RWPE2 (cell line): Measurements from ENCODE around the gene CHRND.

Source experiments
- ATAC-seq: fragments of 200-7000 bp; cut with Tn5 transposase; 3 replicates; pipeline ENCODE4 v1.9.1; 2021; ENCODE audit warnings: low read depth
- DNase-seq: peaks from one replicate; pipeline ENCODE4 v3.0.0-alpha.2; 2020; ENCODE audit warnings: low spot score
- H3K27ac ChIP-seq: fragments of 450-650 bp; 2 replicates; pipeline ENCODE4 v1.5.1; 2017; ENCODE audit warnings: mild to moderate bottlenecking; ENCODE audit not compliant: poor library complexity, severe bottlenecking
- H3K27me3 ChIP-seq: fragments of 250-450 bp; sonication (Bioruptor Pico); 2 replicates; pipeline ENCODE4 v1.5.1; 2021; ENCODE audit warnings: mild to moderate bottlenecking, moderate library complexity; ENCODE audit not compliant: insufficient read depth, poor library complexity, severe bottlenecking
- H3K36me3 ChIP-seq: fragments of 250-450 bp; sonication (Bioruptor Pico); 2 replicates; pipeline ENCODE4 v1.5.1; 2020; ENCODE audit warnings: low read depth, mild to moderate bottlenecking, moderate library complexity
- H3K4me1 ChIP-seq: fragments of 250-450 bp; sonication (Bioruptor Pico); 2 replicates; pipeline ENCODE4 v1.5.1; 2021; ENCODE audit warnings: mild to moderate bottlenecking, moderate library complexity; ENCODE audit not compliant: insufficient read depth, poor library complexity, severe bottlenecking
- H3K4me3 ChIP-seq: fragments of 250-450 bp; sonication (Bioruptor Pico); 2 replicates; pipeline ENCODE4 v1.5.1; 2021; ENCODE audit warnings: mild to moderate bottlenecking, moderate library complexity; ENCODE audit not compliant: severe bottlenecking
- H3K9me3 ChIP-seq: fragments of 250-450 bp; sonication (Bioruptor Pico); 2 replicates; pipeline ENCODE4 v1.5.1; 2021; ENCODE audit warnings: mild to moderate bottlenecking, moderate library complexity; ENCODE audit not compliant: severe bottlenecking
- TF ChIP-seq, protein P1 (sequence below): fragments of 450-650 bp; IDR thresholded peaks from one replicate; pipeline ENCODE4 v1.5.1; 2017; ENCODE audit warnings: mild to moderate bottlenecking, moderate library complexity; ENCODE audit not compliant: poor library complexity, severe bottlenecking

The CHRND gene

DNA sequence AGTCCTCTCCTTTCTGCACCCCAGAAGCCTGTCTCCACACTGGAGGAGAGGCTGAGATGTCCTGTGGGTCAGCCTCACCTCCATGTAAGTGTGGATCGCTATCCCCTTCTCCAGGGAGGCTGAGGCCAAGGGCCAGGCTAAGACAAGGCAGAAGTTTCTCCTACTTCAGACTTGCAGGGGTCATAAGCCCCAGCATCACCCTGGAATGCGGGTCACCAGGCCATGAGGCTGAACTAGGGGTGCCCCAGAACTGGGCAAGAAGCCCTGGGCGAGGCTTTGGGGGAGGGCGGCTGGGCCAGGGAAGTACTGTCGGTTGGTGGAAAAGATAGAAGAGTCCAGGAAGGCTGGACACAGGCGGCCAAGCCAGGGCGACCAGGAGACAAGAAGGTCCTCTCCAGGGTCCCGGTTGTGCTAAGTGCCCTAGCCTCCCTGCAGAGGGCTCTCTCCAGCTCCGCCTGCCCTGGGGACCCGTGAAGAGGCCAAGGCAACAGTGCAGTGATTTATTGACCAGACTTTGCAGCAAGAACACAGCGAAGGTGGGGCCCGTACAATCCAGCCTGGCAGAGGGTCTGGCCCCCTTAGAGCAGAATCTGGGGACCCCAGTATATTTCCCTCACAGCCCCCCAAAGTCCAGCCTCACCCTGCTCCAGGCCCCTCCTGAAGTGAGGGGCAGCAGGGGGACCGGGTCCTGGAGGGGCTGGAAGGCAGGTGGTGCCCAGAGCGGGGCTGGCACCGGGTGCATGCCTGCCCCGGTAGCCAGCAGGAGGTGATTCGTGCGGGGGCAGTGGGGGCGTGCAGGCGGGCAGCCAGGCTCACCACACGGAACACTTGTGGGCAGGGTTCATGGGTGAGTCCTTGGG, 46.4 kb upstream of the CHRND start:
- H3K27ac ChIP-seq, result no peak overlapping the region
- no peaks in the 10 kb centered on the region for H3K4me1 ChIP-seq
- no peak overlapping the region for H3K4me3 ChIP-seq
- H3K27me3 ChIP-seq, result peaks cover 10% of the 10 kb centered on the region
- ATAC-seq, result no peak
- TF ChIP-seq, protein P1, sequence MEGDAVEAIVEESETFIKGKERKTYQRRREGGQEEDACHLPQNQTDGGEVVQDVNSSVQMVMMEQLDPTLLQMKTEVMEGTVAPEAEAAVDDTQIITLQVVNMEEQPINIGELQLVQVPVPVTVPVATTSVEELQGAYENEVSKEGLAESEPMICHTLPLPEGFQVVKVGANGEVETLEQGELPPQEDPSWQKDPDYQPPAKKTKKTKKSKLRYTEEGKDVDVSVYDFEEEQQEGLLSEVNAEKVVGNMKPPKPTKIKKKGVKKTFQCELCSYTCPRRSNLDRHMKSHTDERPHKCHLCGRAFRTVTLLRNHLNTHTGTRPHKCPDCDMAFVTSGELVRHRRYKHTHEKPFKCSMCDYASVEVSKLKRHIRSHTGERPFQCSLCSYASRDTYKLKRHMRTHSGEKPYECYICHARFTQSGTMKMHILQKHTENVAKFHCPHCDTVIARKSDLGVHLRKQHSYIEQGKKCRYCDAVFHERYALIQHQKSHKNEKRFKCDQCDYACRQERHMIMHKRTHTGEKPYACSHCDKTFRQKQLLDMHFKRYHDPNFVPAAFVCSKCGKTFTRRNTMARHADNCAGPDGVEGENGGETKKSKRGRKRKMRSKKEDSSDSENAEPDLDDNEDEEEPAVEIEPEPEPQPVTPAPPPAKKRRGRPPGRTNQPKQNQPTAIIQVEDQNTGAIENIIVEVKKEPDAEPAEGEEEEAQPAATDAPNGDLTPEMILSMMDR, result no peak
- H3K9me3 ChIP-seq, result no peaks in the 10 kb centered on the region
- DNase-seq, result peak; percentile 49
- H3K36me3 ChIP-seq, result no peaks in the 10 kb centered on the region

DNA sequence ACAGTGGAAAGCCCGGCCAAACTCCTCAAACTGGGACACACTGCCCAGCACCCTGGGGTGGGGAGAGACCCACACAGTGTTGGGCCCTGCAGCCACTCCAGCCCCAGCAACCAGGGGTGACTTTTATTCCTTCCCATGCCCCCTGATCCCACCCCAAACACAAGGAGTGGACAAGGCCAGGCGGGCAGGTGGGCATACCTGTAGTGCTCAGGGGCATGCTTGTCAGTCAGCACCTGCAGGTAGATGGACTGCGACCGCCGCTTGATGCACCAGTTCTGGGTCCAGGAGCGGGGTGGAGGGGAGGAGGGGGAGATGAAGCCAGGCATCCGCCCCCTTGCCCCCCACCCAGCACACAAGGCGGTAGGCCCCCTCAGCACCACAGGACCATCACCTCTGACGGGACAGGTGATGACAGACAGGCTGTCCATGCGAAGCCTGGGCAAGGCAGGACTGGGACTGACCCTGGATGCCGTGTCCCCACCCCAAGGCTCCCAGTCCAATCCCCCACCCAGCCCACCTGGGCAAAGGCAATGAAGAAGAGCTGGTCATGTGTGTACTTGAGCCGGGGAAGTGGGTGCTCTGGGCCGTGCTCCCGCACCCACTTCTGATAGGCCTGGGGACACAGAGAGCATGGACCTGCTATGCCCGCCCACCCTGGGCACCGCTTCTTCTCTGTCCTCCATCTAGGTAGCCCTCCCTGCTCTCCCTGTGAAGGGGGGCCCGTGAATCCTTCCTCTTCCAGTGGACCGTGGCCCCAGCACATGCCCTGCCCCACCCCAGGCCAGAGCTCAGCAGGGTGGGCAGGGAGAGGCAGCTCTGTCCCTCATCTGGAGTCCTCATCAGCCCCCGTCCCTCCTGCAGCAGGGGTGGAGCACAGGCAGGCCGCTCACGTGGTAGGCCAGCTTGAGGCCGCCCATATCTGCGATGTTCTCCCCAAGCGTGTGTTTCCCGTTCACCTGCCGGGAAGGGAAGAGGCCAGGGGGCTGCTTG, 45.5 kb upstream of the CHRND start:
- ATAC-seq, result no peak
- Histone ChIP-seq H3K9me3 (no peaks in the 10 kb centered on the region), H3K4me3 (no peak overlapping the region), H3K27me3 (peaks cover 17% of the 10 kb centered on the region), H3K27ac (no peak overlapping the region), H3K36me3 (no peaks in the 10 kb centered on the region), H3K4me1 (no peaks in the 10 kb centered on the region)
- peak; percentile 49 for DNase-seq
- TF ChIP-seq, protein P1, result no peak

DNA sequence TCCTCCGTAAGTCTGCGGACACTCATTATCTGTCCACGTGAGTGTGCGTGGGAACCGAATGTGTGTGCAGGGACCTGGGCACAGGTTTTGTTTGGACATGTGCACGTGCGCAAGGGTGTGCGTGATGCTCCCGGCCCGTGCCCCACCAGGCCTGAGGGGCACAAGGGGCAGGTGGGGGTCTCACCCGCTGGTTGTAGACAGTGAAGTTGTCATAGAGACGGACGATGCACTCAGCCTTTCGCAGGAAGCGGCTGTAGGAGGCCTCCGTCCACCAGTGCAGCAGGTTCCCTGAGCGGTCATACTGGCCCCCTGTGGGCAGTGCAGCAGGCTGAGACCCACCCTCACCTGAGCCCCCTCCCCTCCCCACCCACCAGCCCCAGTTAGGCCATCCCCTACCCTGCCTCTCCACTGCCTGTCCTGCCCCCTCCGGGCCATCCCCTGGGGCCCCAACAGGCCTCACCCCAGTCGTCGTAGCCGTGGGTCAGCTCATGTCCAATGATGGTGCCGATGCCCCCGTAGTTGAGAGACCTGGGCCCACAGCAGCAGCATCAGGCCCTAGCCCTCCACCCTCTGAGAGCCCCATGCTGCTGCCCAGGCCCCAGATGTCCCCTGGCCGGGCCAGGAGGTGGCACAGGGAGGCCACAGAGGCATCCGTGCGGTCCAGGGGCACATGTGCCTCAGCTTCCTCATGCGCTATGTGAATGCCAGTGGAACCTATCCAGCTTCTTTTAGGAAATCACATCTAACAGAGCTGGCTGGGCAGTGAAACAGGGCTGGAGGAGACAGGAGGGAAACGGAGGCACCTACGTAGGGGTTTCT, 44.4 kb upstream of the CHRND start:
- no peaks in the 10 kb centered on the region for H3K36me3 ChIP-seq
- DNase-seq (peak; percentile 42), ATAC-seq (no peak)
- no peak overlapping the region for H3K27ac ChIP-seq
- no peaks in the 10 kb centered on the region for H3K9me3 ChIP-seq
- TF ChIP-seq, protein P1, result no peak
- no peaks in the 10 kb centered on the region for H3K4me1 ChIP-seq
- no peak overlapping the region for H3K4me3 ChIP-seq
- peaks cover 27% of the 10 kb centered on the region for H3K27me3 ChIP-seq

DNA sequence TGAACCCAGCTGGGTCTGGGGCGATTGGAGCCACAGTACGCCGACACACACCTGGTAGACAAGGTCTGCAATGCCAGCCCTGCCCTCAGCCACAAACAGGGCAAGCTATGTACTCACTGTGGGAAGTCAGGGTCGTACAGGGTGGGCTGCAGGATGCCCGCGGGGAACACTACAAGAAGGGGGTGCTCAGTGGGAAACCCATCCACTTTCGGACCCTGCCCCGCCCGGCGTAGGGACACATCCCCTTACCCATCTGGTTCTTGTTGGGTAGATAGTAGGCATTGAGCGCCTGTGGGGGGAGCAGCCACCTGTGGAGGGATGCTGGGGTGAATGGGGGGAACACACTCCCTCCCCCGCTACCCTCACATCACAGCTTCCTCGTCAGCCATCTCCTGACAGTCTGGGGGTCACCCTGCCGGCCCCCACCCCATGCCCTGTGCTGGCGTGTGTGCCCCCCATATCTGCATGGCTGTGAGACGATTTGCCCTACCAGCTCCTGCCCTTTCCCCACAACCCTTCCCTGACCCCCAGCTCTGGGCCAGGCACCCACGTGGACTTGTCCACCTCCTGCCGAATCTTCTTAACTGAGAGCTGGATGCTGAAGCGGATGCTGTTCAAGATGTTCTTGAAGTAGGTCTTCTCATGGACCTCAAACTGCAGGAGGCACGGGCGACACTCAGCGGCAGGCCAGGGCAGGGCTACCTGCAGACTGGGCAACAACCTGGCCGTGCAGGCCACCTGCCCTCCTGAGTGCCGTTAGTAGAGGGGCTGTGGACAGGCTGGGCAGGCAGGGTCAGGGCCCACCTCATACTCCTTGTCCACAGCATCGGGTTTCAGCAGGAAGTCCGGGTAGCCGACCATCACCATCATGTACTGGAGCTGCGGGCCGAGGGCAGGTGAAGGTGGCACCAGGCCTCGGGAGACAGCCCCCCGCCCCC, 43.4 kb upstream of the CHRND start:
- H3K4me3 ChIP-seq, result no peak overlapping the region
- TF ChIP-seq, protein P1, result no peak
- no peaks in the 10 kb centered on the region for H3K4me1 ChIP-seq
- peaks cover 36% of the 10 kb centered on the region for H3K27me3 ChIP-seq
- H3K27ac ChIP-seq, result no peak overlapping the region
- H3K9me3 ChIP-seq, result no peaks in the 10 kb centered on the region
- ATAC-seq (no peak), DNase-seq (peak; percentile 54)
- no peaks in the 10 kb centered on the region for H3K36me3 ChIP-seq
